GM12878 (cell line): ENCODE data around the gene FRK. TPM values are rescaled to one million over a fixed set of nuclear protein-coding genes. Genes with fewer than 3 reads are reported as not detected.

Source experiments
- ATAC-seq: fragments of 200-7000 bp; cut with Tn5 transposase; 3 replicates; pipeline ENCODE4 v1.9.1; 2020; ENCODE audit warnings: mild to moderate bottlenecking, moderate library complexity
- BruUV-seq: library from RNA; stranded (reverse); fragments of 400-500 nt; replicated peaks from 2 replicates; lab custom pipeline; 2021; lab: Mats Ljungman, UMichigan
- CTCF ChIA-PET: fragments of 300-600 bp; sonication (Branson Sonifier 250); formaldehyde crosslinking; extraction: SDS; loops from one replicate; lab custom pipeline; 2021; ENCODE audit warnings: inconsistent platforms; lab: Yijun Ruan, JAX
- POLR2A ChIA-PET: fragments of 350-600 bp; formaldehyde crosslinking; extraction: SDS; loops from one replicate; lab custom pipeline; 2021; ENCODE audit warnings: inconsistent platforms; lab: Charles Lee
- RAD21 ChIA-PET: fragments of 300-600 bp; sonication (Branson Sonifier 250); formaldehyde crosslinking; loops from one replicate; lab custom pipeline; 2023; ENCODE audit warnings: antibody characterized with exemption; ENCODE audit not compliant: unreplicated experiment; lab: Charles Lee
- SMC1A ChIA-PET: fragments of 300-600 bp; sonication (Branson Sonifier 250); formaldehyde crosslinking; loops from one replicate; lab custom pipeline; 2023; ENCODE audit not compliant: unreplicated experiment, uncharacterized antibody; lab: Charles Lee
- DNase-seq: peaks from one replicate; pipeline ENCODE4 v3.0.0-alpha.2; 2011; ENCODE audit warnings: low read depth, low spot score
- FAIRE-seq: peaks from 3 replicates; lab custom pipeline; 2011; peaks lifted over from hg19 to GRCh38; lab: Jason Lieb, UNC
- H2AFZ ChIP-seq: 2 replicates; pipeline ENCODE4 v1.6.0; 2011; ENCODE audit warnings: low read depth, low read length, control low read depth; ENCODE audit not compliant: control insufficient read depth
- H3K27ac ChIP-seq: 2 replicates; pipeline ENCODE4 v1.5.1; 2011; ENCODE audit warnings: control low read depth; ENCODE audit not compliant: control insufficient read depth, insufficient read depth
- H3K27me3 ChIP-seq, 2 experiments: replicated peaks in 1 of 2; 2 replicates each; pipeline versions ENCODE4 v1.6.0 to v1.6.1; 2011; ENCODE audit warnings: low read length in 1 of 2; ENCODE audit not compliant: control insufficient read depth in 2 of 2, insufficient read depth in 2 of 2
- H3K36me3 ChIP-seq, 2 experiments: 2 replicates each; pipeline ENCODE4 v1.5.1; 2011; ENCODE audit warnings: low read length in 1 of 2; ENCODE audit not compliant: control insufficient read depth in 2 of 2, insufficient read depth in 2 of 2
- H3K4me1 ChIP-seq: 2 replicates; pipeline ENCODE4 v1.6.1; 2011; ENCODE audit warnings: mild to moderate bottlenecking, low read length, moderate library complexity, mixed read lengths; ENCODE audit not compliant: control insufficient read depth, insufficient read depth
- H3K4me2 ChIP-seq: 2 replicates; pipeline ENCODE4 v1.6.0; 2011; ENCODE audit warnings: control low read depth; ENCODE audit not compliant: control insufficient read depth, insufficient read depth
- H3K4me3 ChIP-seq: fragments of 200-600 bp; sonication (generic); 2 replicates; pipeline ENCODE4 v1.5.1; 2016
- H3K79me2 ChIP-seq: 2 replicates; pipeline ENCODE4 v1.6.0; 2011; ENCODE audit warnings: low read length; ENCODE audit not compliant: control insufficient read depth, insufficient read depth
- H3K9ac ChIP-seq: 2 replicates; pipeline ENCODE4 v1.8.0; 2011; ENCODE audit warnings: low read length, control low read depth, mixed read lengths; ENCODE audit not compliant: control insufficient read depth, insufficient read depth
- H3K9me3 ChIP-seq: replicated peaks from 3 replicates; pipeline ENCODE4 v1.5.1; 2011; ENCODE audit warnings: mild to moderate bottlenecking, low read length; ENCODE audit not compliant: control insufficient read depth, insufficient read depth
- H4K20me1 ChIP-seq: 2 replicates; pipeline ENCODE4 v1.6.0; 2011; ENCODE audit not compliant: control insufficient read depth, insufficient read depth
- CREB1 ChIP-seq: IDR thresholded peaks from 2 replicates; pipeline ENCODE4 v1.6.1; 2012; ENCODE audit warnings: low read depth, mild to moderate bottlenecking, inconsistent platforms
- DPF2 ChIP-seq: fragments of 450-650 bp; IDR thresholded peaks from 2 replicates; pipeline ENCODE4 v1.6.1; 2017; ENCODE audit warnings: mild to moderate bottlenecking
- NFIC ChIP-seq: IDR thresholded peaks from 2 replicates; pipeline ENCODE4 v1.6.1; 2012; ENCODE audit warnings: low read depth, mild to moderate bottlenecking, inconsistent platforms, low read length, moderate library complexity
- SREBF1 ChIP-seq: IDR thresholded peaks from 2 replicates; pipeline ENCODE4 v1.6.1; 2012; ENCODE audit warnings: mild to moderate bottlenecking, low read length
- TBL1XR1 ChIP-seq: IDR thresholded peaks from 2 replicates; pipeline ENCODE4 v1.6.1; 2012; ENCODE audit warnings: low read depth, low read length, improper control_type of control experiment
- ZBTB33 ChIP-seq: fragments of 450-650 bp; IDR thresholded peaks from 2 replicates; pipeline ENCODE4 v1.6.1; 2017; ENCODE audit warnings: mild to moderate bottlenecking
- WGBS: methylation state at CpG from one replicate; pipeline ENCODE4 v1.1.6; 2016; ENCODE audit warnings: low lambda C conversion rate; ENCODE audit not compliant: insufficient replicate concordance, insufficient coverage; ENCODE audit errors: missing lambda C conversion rate; 5-methylcytosine and 5-hydroxymethylcytosine counted together
- in situ Hi-C: fragments of 300-500 bp; cut with MboI; formaldehyde crosslinking; loops from 9 replicates; pipeline ENCODE4 v1.14.3; 2018; ENCODE audit warnings: mixed read lengths
- intact Hi-C: fragments of 100-400 bp; cut with micrococcal nuclease; formaldehyde crosslinking; loops from one replicate; pipeline ENCODE4 v1.14.2; 2022; ENCODE audit not compliant: unreplicated experiment
- polyA plus RNA-seq, 11 experiments: library from polyadenylated mRNA; depleted of rRNA in 4 of 11; unstranded in 6 of 11; stranded (reverse) in 5 of 11; fragments of >200 nt; fragmentation: Nextera tagmentation in 4 of 11; fragmentation: Illumina TruSeq in 1 of 11; extraction: Ambion mirVana in 4 of 11; extraction: Trizol in 1 of 11; gene quantifications; 1 replicate in 1 of 11; 2 replicates in 10 of 11; pipeline versions ENCODE4 v1.2.1 to v1.2.3, GENCODE V29; 2011 to 2016; ENCODE audit warnings: inconsistent platforms in 2 of 11, missing spikeins in 2 of 11, low read depth in 1 of 11
- total RNA-seq, 4 experiments: library from RNA; depleted of rRNA in 3 of 4; stranded (reverse); fragments of >200 nt in 3 of 4; fragmentation: Illumina TruSeq in 1 of 4; extraction: Trizol in 1 of 4; gene quantifications; 2 replicates each; pipeline versions ENCODE4 v1.2.1 to v1.2.3, GENCODE V29; 2013 to 2021
- TF ChIP-seq, protein P1 (sequence below): IDR thresholded peaks from 2 replicates; pipeline ENCODE4 v1.6.1; 2012; ENCODE audit warnings: low read depth, low read length, improper control_type of control experiment
- TF ChIP-seq, protein P2 (sequence below): fragments of 450-650 bp; IDR thresholded peaks from 2 replicates; pipeline ENCODE4 v1.6.1; 2017; ENCODE audit warnings: antibody characterized with exemption, mild to moderate bottlenecking, moderate library complexity

The FRK gene
- total and polyA plus RNA-seq, 10 of the 15 experiments (the other 5 are each of a cell fraction or from before 2014, with no cell fraction given): 0.29 to 2.4 (median 1.2) TPM

- H3K27ac ChIP-seq: no peak overlapping the region
- H3K4me2 ChIP-seq: no peak overlapping the region
- SMC1A ChIA-PET: no interaction called here
- H2AFZ ChIP-seq: no peak overlapping the region
- in situ Hi-C loops: no loop called here
- WGBS: 46% methylated on average over 2 of the region's 2 CpGs
- intact Hi-C loops: no loop called here
- no peak overlapping the region for H3K9ac ChIP-seq
- no TSS peak for BruUV-seq
- CTCF ChIA-PET: no interaction called here
- ATAC-seq: no peak
- H3K27me3 ChIP-seq: no peaks in the 10 kb centered on the region
- POLR2A ChIA-PET: no interaction called here
- peaks cover 0 to 3% of the 10 kb centered on the region in 2 experiments; a peak in 1 of 4 replicates for H3K36me3 ChIP-seq
- RAD21 ChIA-PET: no interaction called here
- no peak for TF ChIP-seq SREBF1
- TF ChIP-seq CREB1: no peak
- TF ChIP-seq, protein P1, sequence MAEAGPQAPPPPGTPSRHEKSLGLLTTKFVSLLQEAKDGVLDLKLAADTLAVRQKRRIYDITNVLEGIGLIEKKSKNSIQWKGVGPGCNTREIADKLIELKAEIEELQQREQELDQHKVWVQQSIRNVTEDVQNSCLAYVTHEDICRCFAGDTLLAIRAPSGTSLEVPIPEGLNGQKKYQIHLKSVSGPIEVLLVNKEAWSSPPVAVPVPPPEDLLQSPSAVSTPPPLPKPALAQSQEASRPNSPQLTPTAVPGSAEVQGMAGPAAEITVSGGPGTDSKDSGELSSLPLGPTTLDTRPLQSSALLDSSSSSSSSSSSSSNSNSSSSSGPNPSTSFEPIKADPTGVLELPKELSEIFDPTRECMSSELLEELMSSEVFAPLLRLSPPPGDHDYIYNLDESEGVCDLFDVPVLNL: no peak
- TF ChIP-seq TBL1XR1: no peak
- no peak for TF ChIP-seq ZBTB33
- TF ChIP-seq, protein P2, sequence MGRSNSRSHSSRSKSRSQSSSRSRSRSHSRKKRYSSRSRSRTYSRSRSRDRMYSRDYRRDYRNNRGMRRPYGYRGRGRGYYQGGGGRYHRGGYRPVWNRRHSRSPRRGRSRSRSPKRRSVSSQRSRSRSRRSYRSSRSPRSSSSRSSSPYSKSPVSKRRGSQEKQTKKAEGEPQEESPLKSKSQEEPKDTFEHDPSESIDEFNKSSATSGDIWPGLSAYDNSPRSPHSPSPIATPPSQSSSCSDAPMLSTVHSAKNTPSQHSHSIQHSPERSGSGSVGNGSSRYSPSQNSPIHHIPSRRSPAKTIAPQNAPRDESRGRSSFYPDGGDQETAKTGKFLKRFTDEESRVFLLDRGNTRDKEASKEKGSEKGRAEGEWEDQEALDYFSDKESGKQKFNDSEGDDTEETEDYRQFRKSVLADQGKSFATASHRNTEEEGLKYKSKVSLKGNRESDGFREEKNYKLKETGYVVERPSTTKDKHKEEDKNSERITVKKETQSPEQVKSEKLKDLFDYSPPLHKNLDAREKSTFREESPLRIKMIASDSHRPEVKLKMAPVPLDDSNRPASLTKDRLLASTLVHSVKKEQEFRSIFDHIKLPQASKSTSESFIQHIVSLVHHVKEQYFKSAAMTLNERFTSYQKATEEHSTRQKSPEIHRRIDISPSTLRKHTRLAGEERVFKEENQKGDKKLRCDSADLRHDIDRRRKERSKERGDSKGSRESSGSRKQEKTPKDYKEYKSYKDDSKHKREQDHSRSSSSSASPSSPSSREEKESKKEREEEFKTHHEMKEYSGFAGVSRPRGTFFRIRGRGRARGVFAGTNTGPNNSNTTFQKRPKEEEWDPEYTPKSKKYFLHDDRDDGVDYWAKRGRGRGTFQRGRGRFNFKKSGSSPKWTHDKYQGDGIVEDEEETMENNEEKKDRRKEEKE: no peak
- no peak for TF ChIP-seq NFIC
- TF ChIP-seq DPF2: no peak
- no peaks in the 10 kb centered on the region for H3K9me3 ChIP-seq
- no peaks in the 10 kb centered on the region for H3K4me1 ChIP-seq
- no peak overlapping the region for H3K4me3 ChIP-seq
- DNase-seq: no peak
- no peaks in the 10 kb centered on the region for H4K20me1 ChIP-seq
- no peaks in the 10 kb centered on the region for H3K79me2 ChIP-seq
- no peak for FAIRE-seq
Observed at GRCh38 chr6:115947966-115948541, 112.6 kb downstream of the FRK start.
